ENCODE measurements around the gene UCP3.
A peak's percentile ranks its signal among the peaks of the same experiment; 100 is the strongest.

UCP3 gene

GRCh38 chr11:73982990-73983740, 25.7 kb downstream of the UCP3 start:
- H2AFZ ChIP-seq (ENCODE audit: low read depth, low read length): peak overlapping the region; percentile 90
- ATAC-seq (ENCODE audit: insufficient read depth, low read depth) (peak; percentile 88), DNase-seq (peak; percentile 97)
- peak overlapping the region; percentile 87 for H3K9ac ChIP-seq (ENCODE audit: low read depth, low read length)
- no peaks in the 10 kb centered on the region for H3K9me3 ChIP-seq (ENCODE audit: insufficient read depth, low read length, severe bottlenecking)
- peak overlapping the region; percentile 68 to 70; a peak in 3 of 4 replicates for H3K4me3 ChIP-seq (ENCODE audit: low read depth in 1 of 2, low read length in 2 of 2)
- peaks cover 41% of the 10 kb centered on the region for H3K79me2 ChIP-seq (ENCODE audit: insufficient read depth, low read length)
- H3K27me3 ChIP-seq (ENCODE audit: insufficient read depth, low read length, poor library complexity): no peaks in the 10 kb centered on the region
- peaks cover 23% of the 10 kb centered on the region; the same call in 1 of the 2 replicates for H4K20me1 ChIP-seq (ENCODE audit: insufficient read depth, low read length)
- no peak for TF ChIP-seq CTCF (IDR thresholded peaks at IDR 0.05; ENCODE audit: borderline replicate concordance, extremely low read depth, low read length, poor library complexity, severe bottlenecking)
- no peak for TF ChIP-seq EZH2 (IDR thresholded peaks at IDR 0.05; ENCODE audit: borderline replicate concordance, low read depth, low read length, severe bottlenecking)
- peaks cover 37% of the 10 kb centered on the region for H3K36me3 ChIP-seq (ENCODE audit: insufficient read depth, low read length)
- peak overlapping the region; percentile 90 for H3K4me2 ChIP-seq (ENCODE audit: insufficient read depth, low read length)
- H3K4me1 ChIP-seq (ENCODE audit: insufficient read depth, low read length): peaks cover 53% of the 10 kb centered on the region
- H3K27ac ChIP-seq (ENCODE audit: low read length): peak overlapping the region; percentile 99

GRCh38 chr11:73982595-73982989, 26.3 kb downstream of the UCP3 start, which contains the start of gene UCP2:
Gene UCP2, minus strand, starts transcription at chr11:73982843. Its CDS starts 4,465 bp downstream, at chr11:73978378.
- Histone ChIP-seq H4K20me1 (ENCODE audit: insufficient read depth, low read length) (peaks cover 28% of the 10 kb centered on the region; the same call in 1 of the 2 replicates), H3K9me3 (ENCODE audit: insufficient read depth, low read length, severe bottlenecking) (no peaks in the 10 kb centered on the region), H3K4me1 (ENCODE audit: insufficient read depth, low read length) (peaks cover 59% of the 10 kb centered on the region), H3K36me3 (ENCODE audit: insufficient read depth, low read length) (peaks cover 43% of the 10 kb centered on the region), H3K9ac (ENCODE audit: low read depth, low read length) (peak within 1 kb of the TSS; percentile 87), H3K4me3 (ENCODE audit: low read depth in 1 of 2, low read length in 2 of 2) (peak within 1 kb of the TSS; percentile 68 to 70), H3K4me2 (ENCODE audit: insufficient read depth, low read length) (peak within 1 kb of the TSS; percentile 90), H3K27ac (ENCODE audit: low read length) (peak within 1 kb of the TSS; percentile 99), H3K27me3 (ENCODE audit: insufficient read depth, low read length, poor library complexity) (no peaks in the 10 kb centered on the region), H2AFZ (ENCODE audit: low read depth, low read length) (peak within 1 kb of the TSS; percentile 90), H3K79me2 (ENCODE audit: insufficient read depth, low read length) (peaks cover 41% of the 10 kb centered on the region)
- ATAC-seq (ENCODE audit: insufficient read depth, low read depth) (peak; percentile 77), DNase-seq (peak; percentile 92)
- TF ChIP-seq EZH2 (IDR thresholded peaks at IDR 0.05; ENCODE audit: borderline replicate concordance, low read depth, low read length, severe bottlenecking): no peak
- no peak for TF ChIP-seq CTCF (IDR thresholded peaks at IDR 0.05; ENCODE audit: borderline replicate concordance, extremely low read depth, low read length, poor library complexity, severe bottlenecking)

GRCh38 chr11:73981051-73981805, 27.7 kb downstream of the UCP3 start:
- Histone ChIP-seq H3K36me3 (ENCODE audit: insufficient read depth, low read length) (peaks cover 56% of the 10 kb centered on the region), H3K27ac (ENCODE audit: low read length) (peak overlapping the region; percentile 99), H3K4me3 (ENCODE audit: low read depth in 1 of 2, low read length in 2 of 2) (peak overlapping the region; percentile 68 to 70), H2AFZ (ENCODE audit: low read depth, low read length) (no peak overlapping the region), H3K4me1 (ENCODE audit: insufficient read depth, low read length) (peaks cover 59% of the 10 kb centered on the region), H3K9ac (ENCODE audit: low read depth, low read length) (peak overlapping the region; percentile 87), H3K27me3 (ENCODE audit: insufficient read depth, low read length, poor library complexity) (no peaks in the 10 kb centered on the region), H3K4me2 (ENCODE audit: insufficient read depth, low read length) (peak overlapping the region; percentile 90), H4K20me1 (ENCODE audit: insufficient read depth, low read length) (peaks cover 33% of the 10 kb centered on the region; the same call in 1 of the 2 replicates), H3K9me3 (ENCODE audit: insufficient read depth, low read length, severe bottlenecking) (no peaks in the 10 kb centered on the region), H3K79me2 (ENCODE audit: insufficient read depth, low read length) (peaks cover 41% of the 10 kb centered on the region)
- DNase-seq (no peak), ATAC-seq (ENCODE audit: insufficient read depth, low read depth) (no peak)
- TF ChIP-seq EZH2 (IDR thresholded peaks at IDR 0.05; ENCODE audit: borderline replicate concordance, low read depth, low read length, severe bottlenecking) (no peak), CTCF (IDR thresholded peaks at IDR 0.05; ENCODE audit: borderline replicate concordance, extremely low read depth, low read length, poor library complexity, severe bottlenecking) (no peak)
